HL-60 (cell line): ENCODE measurements around the gene WDR49.
A peak's percentile ranks its signal among the peaks of the same experiment; 100 is the strongest.

ENCODE experiments used
- CTCF ChIP-seq: IDR thresholded peaks from one replicate; pipeline ENCODE4 v1.5.1; 2011; ENCODE audit warnings: low read length, control low read depth, inconsistent platforms; ENCODE audit not compliant: insufficient read depth
- POLR2AphosphoS5 ChIP-seq: IDR thresholded peaks from 2 replicates; pipeline ENCODE4 v1.6.1; 2012; ENCODE audit warnings: low read depth
- REST ChIP-seq: IDR thresholded peaks from 2 replicates; pipeline ENCODE4 v1.6.1; 2012; ENCODE audit warnings: low read depth; ENCODE audit not compliant: insufficient replicate concordance
- SPI1 ChIP-seq: IDR thresholded peaks from 2 replicates; pipeline ENCODE4 v1.6.1; 2012; ENCODE audit warnings: low read depth, mild to moderate bottlenecking, borderline replicate concordance

- TF ChIP-seq REST (peak; percentile 78), CTCF (no peak), SPI1 (no peak), POLR2AphosphoS5 (no peak)
These were observed 42.0 kb downstream of the WDR49 start for GRCh38 chr3:167611718-167612117.
